Stomach (tissue), 9 donors: ENCODE results near the gene TMEM140. TPM values are rescaled to one million over a fixed set of nuclear protein-coding genes. Genes with fewer than 3 reads are reported as not detected.
A peak's percentile ranks its signal among the peaks of the same experiment; 100 is the strongest.

Source experiments
- DNase-seq, 2 donors: peaks; one replicate each; pipeline versions ENCODE4 v3.0.0 to v3.0.0-alpha.2; 2013 to 2019
- H3K27ac ChIP-seq, 5 donors: fragments of 200-600 bp in 4 of 5; sonication (generic) in 4 of 5; one replicate each; pipeline ENCODE4 v1.5.1; 2013 to 2019; ENCODE audit warnings: mild to moderate bottlenecking in 1 of 5, moderate library complexity in 1 of 5
- H3K27me3 ChIP-seq, 3 donors: fragments of 200-600 bp; sonication (generic); one replicate each; pipeline ENCODE4 v1.5.1; 2017 to 2019; ENCODE audit warnings: mixed run types in 1 of 3
- H3K36me3 ChIP-seq, 4 donors: fragments of 200-600 bp; sonication (generic); 1 replicate in 3 of 4; 2 replicates in 1 of 4; pipeline ENCODE4 v1.5.1; 2016 to 2019
- H3K4me1 ChIP-seq, 4 donors: fragments of 200-600 bp; sonication (generic); one replicate each; pipeline ENCODE4 v1.5.1; 2016 to 2019
- H3K4me3 ChIP-seq, 4 donors: fragments of 200-600 bp; sonication (generic) in 3 of 4; one replicate each; pipeline ENCODE4 v1.5.1; 2016 to 2019; ENCODE audit warnings: mild to moderate bottlenecking in 1 of 4
- H3K9me3 ChIP-seq, 4 donors: fragments of 200-600 bp; sonication (generic); one replicate each; pipeline ENCODE4 v1.5.1; 2016 to 2019
- CTCF ChIP-seq, 7 experiments: fragments of 450-650 bp in 4 of 7; fragments of 200-600 bp in 3 of 7; sonication (generic) in 3 of 7; IDR thresholded peaks; one replicate each; pipeline ENCODE4 v1.5.1; 2016 to 2019; ENCODE audit warnings: antibody characterized with exemption in 7 of 7, control low read depth in 2 of 7, mild to moderate bottlenecking in 1 of 7
- EP300 ChIP-seq: sonication (generic); formaldehyde crosslinking; IDR thresholded peaks from one replicate; pipeline ENCODE4 v1.6.1; 2017; ENCODE audit warnings: antibody characterized with exemption
- POLR2A ChIP-seq, 4 donors: fragments of 450-650 bp; IDR thresholded peaks; one replicate each; pipeline ENCODE4 v1.6.1; 2016; ENCODE audit warnings: antibody characterized with exemption in 4 of 4, control low read depth in 2 of 4, mild to moderate bottlenecking in 1 of 4, moderate library complexity in 1 of 4
- POLR2AphosphoS5 ChIP-seq, 3 donors: sonication (generic); formaldehyde crosslinking; IDR thresholded peaks; one replicate each; pipeline ENCODE4 v1.6.1; 2016; ENCODE audit warnings: antibody characterized with exemption in 3 of 3
- WGBS, 5 donors: extraction: QIAGEN DNeasy Blood & Tissue Kit in 3 of 5; methylation state at CpG; one replicate each; pipeline versions ENCODE4 v1.1.5 to v1.1.7; 2013 to 2018; 5-methylcytosine and 5-hydroxymethylcytosine counted together
- intact Hi-C: fragments of 100-400 bp; cut with DNase I; formaldehyde crosslinking; loops from one replicate; pipeline ENCODE4 v1.15.1; 2023; ENCODE audit warnings: low total_unique reads
- polyA plus RNA-seq, 3 donors: library from polyadenylated mRNA; stranded (reverse); fragments of 200-250 nt; gene quantifications; one replicate each; pipeline ENCODE4 v1.2.3, GENCODE V29; 2013
- total RNA-seq, 5 donors: library from RNA; depleted of rRNA; stranded (reverse); fragments of >200 nt; gene quantifications; one replicate each; pipeline versions ENCODE4 v1.1.0 to v1.2.3, GENCODE V29; 2014 to 2016
- donor health status: healthy with polysubstance abuse.
- donor health status: Bipolar disorder and iron deficiency.
- donor health status: healthy.

Gene TMEM140
- total and polyA plus RNA-seq, 8 donors = 0.89 to 18.7 (median 7.9) TPM

GRCh38 chr7:135151533-135151932 lies 3.7 kb downstream of the TMEM140 start:
- intact Hi-C loops = no loop called here
- DNase-seq = no peak
- 74 to 88% (median 82%) methylated on average over 6 of the region's 6 CpGs for WGBS, 5 donors
- TF ChIP-seq EP300 (no peak), CTCF (IDR thresholded peaks at IDR 0.05) (no peak), POLR2A (IDR thresholded peaks at IDR 0.05) (no peak), POLR2AphosphoS5 (IDR thresholded peaks at IDR 0.05) (no peak)
- Histone ChIP-seq H3K4me3 (no peak overlapping the region), H3K4me1 (peaks cover 12 to 53% (median 33%) of the 10 kb centered on the region in 4 donors), H3K27me3 (no peaks in the 10 kb centered on the region), H3K36me3 (peaks cover 0 to 25% (median 11%) of the 10 kb centered on the region in 4 donors), H3K9me3 (peaks cover 0 to 12% (median 4%) of the 10 kb centered on the region in 4 donors), H3K27ac (peak overlapping the region in 4 of 5 donors; percentile 39 to 96 (median 70))

- H3K27me3 ChIP-seq = no peaks in the 10 kb centered on the region
- intact Hi-C loops = no loop called here
- no peak for DNase-seq
- H3K27ac ChIP-seq = no peak overlapping the region
- no peak for TF ChIP-seq CTCF (IDR thresholded peaks at IDR 0.05)
- peaks cover 8 to 44% (median 26%) of the 10 kb centered on the region in 4 donors for H3K4me1 ChIP-seq
- peaks cover 0 to 25% (median 17%) of the 10 kb centered on the region in 4 donors for H3K36me3 ChIP-seq
- H3K9me3 ChIP-seq = peaks cover 0 to 21% (median 4%) of the 10 kb centered on the region in 4 donors
- H3K4me3 ChIP-seq = no peak overlapping the region
- 58 to 100% (median 97%) methylated on average over 1 of the region's 1 CpG for WGBS, 5 donors
These were observed 4.6 kb downstream of the TMEM140 start for GRCh38 chr7:135152442-135152841.

GRCh38 chr7:135154734-135155133 lies 6.9 kb downstream of the TMEM140 start:
- 53 to 82% (median 58%) methylated on average over 1 of the region's 1 CpG for WGBS, 5 donors
- no peak for TF ChIP-seq EP300
- TF ChIP-seq POLR2AphosphoS5 (IDR thresholded peaks at IDR 0.05) = no peak
- no peak for TF ChIP-seq POLR2A (IDR thresholded peaks at IDR 0.05)
- no peak for TF ChIP-seq CTCF (IDR thresholded peaks at IDR 0.05)
- Histone ChIP-seq H3K36me3 (peaks cover 0 to 27% (median 21%) of the 10 kb centered on the region in 4 donors), H3K27me3 (no peaks in the 10 kb centered on the region), H3K27ac (no peak overlapping the region), H3K4me3 (no peak overlapping the region), H3K9me3 (peaks cover 0 to 21% (median 4%) of the 10 kb centered on the region in 4 donors), H3K4me1 (peaks cover 8 to 44% (median 34%) of the 10 kb centered on the region in 4 donors)
- intact Hi-C loops = no loop called here
- DNase-seq = no peak

- H3K36me3 ChIP-seq = peaks cover 0 to 27% (median 20%) of the 10 kb centered on the region in 4 donors
- no peaks in the 10 kb centered on the region for H3K27me3 ChIP-seq
- H3K9me3 ChIP-seq = peaks cover 0 to 21% (median 4%) of the 10 kb centered on the region in 4 donors
- intact Hi-C loops = no loop called here
- TF ChIP-seq POLR2AphosphoS5 (IDR thresholded peaks at IDR 0.05) = no peak
- no peak for TF ChIP-seq POLR2A (IDR thresholded peaks at IDR 0.05)
- no peak for TF ChIP-seq EP300
- no peak for TF ChIP-seq CTCF (IDR thresholded peaks at IDR 0.05)
- no peak overlapping the region for H3K4me3 ChIP-seq
- H3K27ac ChIP-seq = no peak overlapping the region
- DNase-seq = no peak
- 75 to 97% (median 92%) methylated on average over 1 of the region's 1 CpG for WGBS, 5 donors
- H3K4me1 ChIP-seq = peaks cover 18 to 44% (median 38%) of the 10 kb centered on the region in 4 donors
These were observed 8.4 kb downstream of the TMEM140 start for GRCh38 chr7:135156290-135156689.
